ENCODE data around the gene NUAK1. TPM values are rescaled to one million over a fixed set of nuclear protein-coding genes. Genes with fewer than 3 reads are reported as not detected.
"Not testable (repeated sequence)": the region's sequence is repeated elsewhere in the genome, so short reads cannot be mapped to it uniquely, and the experiment has no call there.

The NUAK1 gene
- total RNA-seq, 6 donors from 2014 or later = 7.1 to 28.7 (median 10.9) TPM

GRCh38 chr12:106146987-106147386 is 8.2 kb upstream of the NUAK1 start:
- Histone ChIP-seq H3K9me3 (no peaks in the 10 kb centered on the region), H3K27ac (no peak overlapping the region), H3K36me3 (no peaks in the 10 kb centered on the region), H3K27me3 (no peaks in the 10 kb centered on the region), H3K4me3 (no peak overlapping the region), H3K4me1 (peaks cover 0 to 7% (median 3%) of the 10 kb centered on the region in 4 donors)
- ATAC-seq (ENCODE audit: low FRiP score in 2 of 2) = no peak
- 94 to 96% methylated on average over 4 of the region's 4 CpGs for WGBS, 2 donors
- TF ChIP-seq, protein P1, sequence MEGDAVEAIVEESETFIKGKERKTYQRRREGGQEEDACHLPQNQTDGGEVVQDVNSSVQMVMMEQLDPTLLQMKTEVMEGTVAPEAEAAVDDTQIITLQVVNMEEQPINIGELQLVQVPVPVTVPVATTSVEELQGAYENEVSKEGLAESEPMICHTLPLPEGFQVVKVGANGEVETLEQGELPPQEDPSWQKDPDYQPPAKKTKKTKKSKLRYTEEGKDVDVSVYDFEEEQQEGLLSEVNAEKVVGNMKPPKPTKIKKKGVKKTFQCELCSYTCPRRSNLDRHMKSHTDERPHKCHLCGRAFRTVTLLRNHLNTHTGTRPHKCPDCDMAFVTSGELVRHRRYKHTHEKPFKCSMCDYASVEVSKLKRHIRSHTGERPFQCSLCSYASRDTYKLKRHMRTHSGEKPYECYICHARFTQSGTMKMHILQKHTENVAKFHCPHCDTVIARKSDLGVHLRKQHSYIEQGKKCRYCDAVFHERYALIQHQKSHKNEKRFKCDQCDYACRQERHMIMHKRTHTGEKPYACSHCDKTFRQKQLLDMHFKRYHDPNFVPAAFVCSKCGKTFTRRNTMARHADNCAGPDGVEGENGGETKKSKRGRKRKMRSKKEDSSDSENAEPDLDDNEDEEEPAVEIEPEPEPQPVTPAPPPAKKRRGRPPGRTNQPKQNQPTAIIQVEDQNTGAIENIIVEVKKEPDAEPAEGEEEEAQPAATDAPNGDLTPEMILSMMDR (IDR thresholded peaks at IDR 0.05) = no peak
- TF ChIP-seq EP300 (IDR thresholded peaks at IDR 0.05) (no peak), POLR2A (IDR thresholded peaks at IDR 0.05) (no peak), POLR2AphosphoS5 (IDR thresholded peaks at IDR 0.05) (no peak)
- no peak for DNase-seq

- Histone ChIP-seq H3K4me1 (peaks cover 0 to 7% (median 3%) of the 10 kb centered on the region in 4 donors), H3K9me3 (no peaks in the 10 kb centered on the region), H3K4me3 (no peak overlapping the region), H3K27me3 (no peaks in the 10 kb centered on the region), H3K27ac (no peak overlapping the region), H3K36me3 (no peaks in the 10 kb centered on the region)
- WGBS, 2 donors = 40 to 44% methylated on average over 14 of the region's 14 CpGs
- TF ChIP-seq POLR2A (IDR thresholded peaks at IDR 0.05) (no peak), POLR2AphosphoS5 (IDR thresholded peaks at IDR 0.05) (no peak), EP300 (IDR thresholded peaks at IDR 0.05) (no peak)
- TF ChIP-seq, protein P1 (IDR thresholded peaks at IDR 0.05) = no peak
- ATAC-seq (ENCODE audit: low FRiP score in 2 of 2) (no peak), DNase-seq (no peak)
Observed at GRCh38 chr12:106145539-106146447, 7.0 kb upstream of the NUAK1 start.

DNA sequence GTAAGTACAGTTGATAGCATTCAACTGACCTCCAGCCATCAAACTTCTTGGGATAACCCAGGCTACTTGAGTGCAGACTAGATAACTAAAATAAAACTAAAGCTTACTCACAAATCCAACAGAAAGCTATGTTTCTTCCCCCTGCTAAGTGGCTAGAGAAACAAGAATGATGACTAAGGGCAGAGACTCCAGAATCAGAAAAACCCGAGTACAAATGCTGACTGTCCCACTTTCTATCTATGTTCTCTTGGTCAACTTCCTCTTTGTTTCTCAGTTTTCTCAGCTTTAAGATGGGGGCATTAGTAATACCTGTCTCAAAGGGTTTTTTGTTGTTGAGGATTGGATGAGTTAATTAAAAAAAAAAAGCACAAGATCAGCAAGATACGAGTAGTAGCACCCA is 6.1 kb upstream of the NUAK1 start:
- 73 to 78% methylated on average over 2 of the region's 2 CpGs for WGBS, 2 donors
- DNase-seq (no peak), ATAC-seq (ENCODE audit: low FRiP score in 2 of 2) (no peak)
- no peaks in the 10 kb centered on the region for H3K36me3 ChIP-seq
- H3K4me3 ChIP-seq = no peak overlapping the region
- TF ChIP-seq POLR2A (IDR thresholded peaks at IDR 0.05) = no peak
- TF ChIP-seq POLR2AphosphoS5 (IDR thresholded peaks at IDR 0.05) = no peak
- TF ChIP-seq, protein P1 (IDR thresholded peaks at IDR 0.05) = no peak
- no peak for TF ChIP-seq EP300 (IDR thresholded peaks at IDR 0.05)
- peaks cover 0 to 3% (median under 1%) of the 10 kb centered on the region in 4 donors for H3K27me3 ChIP-seq
- H3K4me1 ChIP-seq = peaks cover 0 to 8% (median 7%) of the 10 kb centered on the region in 4 donors
- no peaks in the 10 kb centered on the region for H3K9me3 ChIP-seq
- no peak overlapping the region for H3K27ac ChIP-seq

DNA sequence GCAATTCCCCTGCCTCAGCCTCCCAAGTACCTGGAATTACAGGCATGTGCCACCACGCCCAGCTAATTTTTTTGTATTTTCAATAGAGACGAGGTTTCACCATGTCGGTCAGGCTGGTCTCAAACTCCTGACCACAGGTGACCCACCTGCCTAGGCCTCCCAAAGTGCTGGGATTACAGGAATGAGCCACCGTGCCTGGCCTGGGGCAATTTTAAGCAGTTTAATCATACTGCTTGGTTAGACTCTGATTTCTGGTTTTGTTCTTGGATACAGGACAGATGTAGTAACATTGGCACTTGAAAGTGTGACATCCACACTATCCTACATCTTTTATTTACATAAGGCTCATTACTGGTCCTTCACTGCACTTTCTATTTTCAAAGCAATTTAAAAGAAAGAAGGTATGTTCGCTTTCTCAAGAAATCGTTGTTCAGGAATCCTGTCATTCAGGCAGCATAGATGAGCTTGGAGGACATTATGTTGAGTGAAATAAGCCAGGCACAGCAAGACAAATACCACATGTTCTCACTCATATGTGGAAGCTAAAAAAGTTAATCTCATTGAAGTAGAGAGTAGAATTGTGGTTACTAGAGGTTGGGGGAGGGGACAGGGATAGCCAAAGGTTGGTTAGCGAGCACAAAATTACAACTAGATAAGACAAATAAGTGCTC is 4.0 kb upstream of the NUAK1 start:
- H3K4me1 ChIP-seq = peaks cover 4 to 27% (median 18%) of the 10 kb centered on the region in 4 donors
- WGBS, 2 donors = 80 to 84% methylated on average over 7 of the region's 7 CpGs
- no peak overlapping the region for H3K27ac ChIP-seq
- no peaks in the 10 kb centered on the region for H3K9me3 ChIP-seq
- peaks cover 0 to 16% (median 8%) of the 10 kb centered on the region in 4 donors for H3K27me3 ChIP-seq
- ATAC-seq (ENCODE audit: low FRiP score in 2 of 2) (no peak), DNase-seq (no peak)
- no peaks in the 10 kb centered on the region for H3K36me3 ChIP-seq
- no peak for TF ChIP-seq POLR2AphosphoS5 (IDR thresholded peaks at IDR 0.05)
- H3K4me3 ChIP-seq = no peak overlapping the region

DNA sequence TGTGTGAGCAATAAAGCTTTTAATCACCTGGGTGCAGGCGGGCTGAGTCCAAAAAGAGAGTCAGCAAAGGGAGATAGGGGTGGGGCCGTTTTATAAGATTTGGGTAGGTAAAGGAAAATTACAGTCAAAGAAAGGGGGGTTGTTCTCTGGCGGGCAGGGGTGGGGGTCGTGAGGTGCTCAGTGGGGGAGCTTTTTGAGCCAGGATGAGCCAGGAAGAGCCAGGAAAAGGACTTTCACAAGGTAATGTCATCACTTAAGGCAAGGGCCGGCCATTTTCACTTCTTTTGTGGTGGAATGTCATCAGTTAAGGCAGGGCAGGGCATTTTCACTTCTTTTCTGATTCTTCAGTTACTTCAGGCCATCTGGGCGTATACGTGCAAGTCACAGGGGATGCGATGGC is 3.2 kb upstream of the NUAK1 start:
- not testable (repeated sequence) for H3K36me3 ChIP-seq; DNase-seq; ATAC-seq (ENCODE audit: low FRiP score in 2 of 2); H3K4me3 ChIP-seq; H3K9me3 ChIP-seq; H3K27ac ChIP-seq
- WGBS, 2 donors = 87 to 92% methylated on average over 8 of the region's 8 CpGs
- peaks cover 4 to 27% (median 18%) of the 10 kb centered on the region in 4 donors for H3K4me1 ChIP-seq
- peaks cover 0 to 16% (median 8%) of the 10 kb centered on the region in 4 donors for H3K27me3 ChIP-seq
